GM19372 (cell line): ENCODE data around the gene AMOT.
A peak's percentile ranks its signal among the peaks of the same experiment; 100 is the strongest.
"Not testable (repeated sequence)": the region's sequence is repeated elsewhere in the genome, so short reads cannot be mapped to it uniquely, and the experiment has no call there.

Experiments
- ATAC-seq: cut with Tn5 transposase; IDR thresholded peaks from one replicate; pipeline ENCODE4 v1.9.1; 2021; ENCODE audit warnings: mild to moderate bottlenecking, low read depth, moderate library complexity; ENCODE audit not compliant: unreplicated experiment

AMOT gene, protein sequence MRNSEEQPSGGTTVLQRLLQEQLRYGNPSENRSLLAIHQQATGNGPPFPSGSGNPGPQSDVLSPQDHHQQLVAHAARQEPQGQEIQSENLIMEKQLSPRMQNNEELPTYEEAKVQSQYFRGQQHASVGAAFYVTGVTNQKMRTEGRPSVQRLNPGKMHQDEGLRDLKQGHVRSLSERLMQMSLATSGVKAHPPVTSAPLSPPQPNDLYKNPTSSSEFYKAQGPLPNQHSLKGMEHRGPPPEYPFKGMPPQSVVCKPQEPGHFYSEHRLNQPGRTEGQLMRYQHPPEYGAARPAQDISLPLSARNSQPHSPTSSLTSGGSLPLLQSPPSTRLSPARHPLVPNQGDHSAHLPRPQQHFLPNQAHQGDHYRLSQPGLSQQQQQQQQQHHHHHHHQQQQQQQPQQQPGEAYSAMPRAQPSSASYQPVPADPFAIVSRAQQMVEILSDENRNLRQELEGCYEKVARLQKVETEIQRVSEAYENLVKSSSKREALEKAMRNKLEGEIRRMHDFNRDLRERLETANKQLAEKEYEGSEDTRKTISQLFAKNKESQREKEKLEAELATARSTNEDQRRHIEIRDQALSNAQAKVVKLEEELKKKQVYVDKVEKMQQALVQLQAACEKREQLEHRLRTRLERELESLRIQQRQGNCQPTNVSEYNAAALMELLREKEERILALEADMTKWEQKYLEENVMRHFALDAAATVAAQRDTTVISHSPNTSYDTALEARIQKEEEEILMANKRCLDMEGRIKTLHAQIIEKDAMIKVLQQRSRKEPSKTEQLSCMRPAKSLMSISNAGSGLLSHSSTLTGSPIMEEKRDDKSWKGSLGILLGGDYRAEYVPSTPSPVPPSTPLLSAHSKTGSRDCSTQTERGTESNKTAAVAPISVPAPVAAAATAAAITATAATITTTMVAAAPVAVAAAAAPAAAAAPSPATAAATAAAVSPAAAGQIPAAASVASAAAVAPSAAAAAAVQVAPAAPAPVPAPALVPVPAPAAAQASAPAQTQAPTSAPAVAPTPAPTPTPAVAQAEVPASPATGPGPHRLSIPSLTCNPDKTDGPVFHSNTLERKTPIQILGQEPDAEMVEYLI

GRCh38 chrX:112840382-112841113 lies at the start of gene AMOT:
Gene AMOT (minus strand): TSS chrX:112840831. CDS start chrX:112823126, 17,705 bp downstream.
- ATAC-seq, result peak; percentile 67

DNA sequence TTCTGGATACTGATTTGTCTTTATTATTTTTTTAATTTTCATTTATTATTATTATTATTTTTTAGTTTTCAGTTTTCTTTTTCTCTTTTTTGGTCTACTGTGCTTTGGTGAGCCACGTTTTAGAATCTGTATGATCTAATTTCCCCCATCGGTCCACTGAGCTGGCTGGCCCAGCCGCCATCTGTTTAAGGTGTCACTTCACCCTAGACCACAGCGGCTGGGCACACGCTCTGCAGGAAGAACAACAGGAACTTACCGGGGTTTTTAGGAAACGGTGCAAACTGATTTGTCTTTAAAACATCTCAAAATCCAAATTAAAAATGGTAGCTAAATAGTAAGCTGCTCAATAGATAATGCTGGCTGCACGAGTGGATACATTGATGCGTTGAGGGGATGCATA lies 48.8 kb upstream of the AMOT start:
- no peak for ATAC-seq

- ATAC-seq, result no peak
These were observed 48.3 kb upstream of the AMOT start for GRCh38 chrX:112888916-112889315.

DNA sequence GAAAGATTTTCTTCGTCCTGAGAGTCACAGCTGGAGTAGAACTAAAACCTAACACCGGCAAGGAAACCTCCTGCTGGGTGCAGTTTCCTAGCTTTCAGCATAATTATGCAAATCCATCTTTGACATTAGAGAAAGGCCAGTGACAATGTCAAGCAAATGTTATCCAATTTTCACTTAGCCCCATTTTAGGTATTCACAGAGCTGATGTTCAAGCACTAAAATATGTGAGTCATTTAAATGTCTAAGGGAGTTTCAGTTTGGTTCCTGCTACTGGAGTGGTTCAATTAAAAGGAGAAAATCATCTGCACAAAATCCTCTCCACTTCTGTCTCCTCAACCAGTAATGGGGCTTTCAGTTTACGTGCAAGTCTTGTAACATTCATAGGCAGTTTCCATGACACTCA lies 37.1 kb upstream of the AMOT start:
- ATAC-seq, result no peak

GRCh38 chrX:112874614-112875013 lies 34.0 kb upstream of the AMOT start:
- ATAC-seq, result no peak

DNA sequence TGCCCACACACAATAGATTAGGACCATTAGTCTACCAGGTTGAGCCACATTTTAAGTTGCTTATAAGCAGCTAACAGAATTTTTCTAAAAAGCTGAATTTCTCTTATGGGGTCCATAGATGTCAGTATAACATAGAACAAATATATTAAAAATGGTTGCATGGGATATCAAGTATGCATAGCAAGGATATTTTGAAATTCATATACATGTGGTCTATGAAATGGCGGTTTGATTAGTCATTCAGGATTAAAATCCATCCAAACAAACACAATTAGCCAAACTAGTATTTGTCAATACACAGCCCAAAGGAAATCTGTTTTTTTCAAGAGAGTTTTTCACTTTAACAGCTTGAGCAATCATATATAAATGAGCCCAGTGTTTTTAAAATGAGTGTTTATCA lies 33.5 kb upstream of the AMOT start:
- ATAC-seq, result no peak

DNA sequence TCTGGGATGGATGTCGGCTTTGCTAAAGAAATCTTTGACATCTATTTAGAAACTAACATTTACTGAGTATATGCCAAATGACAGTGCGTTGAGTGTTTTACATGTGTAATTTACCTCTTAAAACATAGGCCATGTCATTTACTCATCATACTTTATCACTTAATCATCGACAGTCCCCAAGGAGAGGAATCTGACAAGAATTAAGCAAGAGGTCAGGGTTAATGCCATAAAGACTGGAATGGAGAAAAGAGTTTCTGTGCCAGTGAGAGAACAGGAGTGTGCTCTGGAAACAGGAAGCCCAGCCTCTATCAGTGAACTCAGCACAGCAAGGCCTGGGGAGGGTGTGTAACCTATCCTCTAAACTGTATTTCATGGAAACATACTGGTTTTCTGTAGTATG lies 28.0 kb upstream of the AMOT start:
- no peak for ATAC-seq

GRCh38 chrX:112867570-112867969 lies 26.9 kb upstream of the AMOT start:
- ATAC-seq, result no peak

DNA sequence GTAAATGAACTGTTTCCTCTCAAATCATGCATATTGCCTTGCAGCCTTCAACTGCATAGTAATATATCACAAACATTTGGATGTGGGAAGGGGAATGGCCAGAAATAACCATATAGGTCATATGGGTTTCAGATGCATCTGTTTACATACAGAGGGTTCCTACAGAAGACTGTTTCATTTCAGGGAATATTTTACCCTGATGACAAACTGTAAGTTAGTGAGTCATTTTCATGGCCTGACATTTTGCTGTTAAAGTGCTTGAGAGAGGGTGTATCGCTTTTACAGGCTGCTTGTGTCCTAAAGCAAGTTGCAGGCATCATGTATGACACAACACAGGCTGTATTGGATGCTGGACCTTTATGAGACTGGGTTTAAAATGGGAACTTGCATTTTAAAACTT lies 25.5 kb upstream of the AMOT start:
- no peak for ATAC-seq

- ATAC-seq, result no peak
These were observed 24.9 kb upstream of the AMOT start for GRCh38 chrX:112865464-112866025.

DNA sequence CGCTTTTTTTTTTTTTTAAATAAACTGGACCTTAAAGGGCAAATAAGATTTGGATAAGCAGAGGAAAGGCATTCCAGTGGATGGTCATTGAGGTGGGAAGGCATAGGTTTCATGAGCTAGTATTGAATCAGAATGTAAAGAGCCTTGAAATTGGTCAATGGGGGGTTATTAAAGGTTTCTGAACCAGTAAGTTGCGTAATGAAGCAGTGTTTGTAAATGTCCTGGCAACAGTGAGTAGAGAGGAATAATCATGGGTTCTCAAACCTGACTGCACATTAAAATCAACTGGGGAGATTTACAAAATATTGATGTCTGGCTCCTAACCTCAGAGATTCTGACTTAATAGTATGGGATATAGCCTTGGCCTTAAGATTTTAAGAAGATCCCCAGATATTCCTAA lies 23.2 kb upstream of the AMOT start:
- ATAC-seq, result no peak

- no peak for ATAC-seq
These were observed 16.8 kb upstream of the AMOT start for GRCh38 chrX:112857478-112857878.

GRCh38 chrX:112854901-112855300 lies 14.3 kb upstream of the AMOT start:
- not testable (repeated sequence) for ATAC-seq

- ATAC-seq, result no peak
These were observed 12.2 kb upstream of the AMOT start for GRCh38 chrX:112852851-112853250.

- peak; percentile 48 for ATAC-seq
These were observed 11.2 kb upstream of the AMOT start for GRCh38 chrX:112851806-112852205.

- peak; percentile 83 for ATAC-seq
These were observed 10.6 kb upstream of the AMOT start for GRCh38 chrX:112851161-112851779.

DNA sequence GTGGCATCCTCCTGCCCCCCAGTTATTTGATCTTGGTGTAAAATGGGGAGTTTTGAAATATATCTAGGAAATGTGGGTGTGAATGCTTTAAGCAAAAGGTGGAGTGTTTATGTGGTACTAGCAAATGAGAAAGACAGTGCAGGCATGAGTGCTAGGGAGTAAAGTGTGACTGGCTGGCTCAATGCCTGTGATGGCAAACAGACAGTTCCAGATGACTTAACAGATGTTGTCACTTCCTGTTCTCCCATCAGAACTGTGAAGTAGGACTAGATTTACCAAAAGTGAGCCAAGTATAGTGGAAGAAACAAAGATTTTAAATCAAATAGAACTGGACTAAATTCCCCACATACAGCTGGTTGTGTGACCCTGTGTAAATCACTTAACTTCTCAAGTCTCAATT lies 8.4 kb upstream of the AMOT start:
- no peak for ATAC-seq

GRCh38 chrX:112846782-112847181 lies 6.2 kb upstream of the AMOT start:
- ATAC-seq, result no peak

GRCh38 chrX:112846187-112846586 lies 5.6 kb upstream of the AMOT start:
- ATAC-seq, result no peak

DNA sequence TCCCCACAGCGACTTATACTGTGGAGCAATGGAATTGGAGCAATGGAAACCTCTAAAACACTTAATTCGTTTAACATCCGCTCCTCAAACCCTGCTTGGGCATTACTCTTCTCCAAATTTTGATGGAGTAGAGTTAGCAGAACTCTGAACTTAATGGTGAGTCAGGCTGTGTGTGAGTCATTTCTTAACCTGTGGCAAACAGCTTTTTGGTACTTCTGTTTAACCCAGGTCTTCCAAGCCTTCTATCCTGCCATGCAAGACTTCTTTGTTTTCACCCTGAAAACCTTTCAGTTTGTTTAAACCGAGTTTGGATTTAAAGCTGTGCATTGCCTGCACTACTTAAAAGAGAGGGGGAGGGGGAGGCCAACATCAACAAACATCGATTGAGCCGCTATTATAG lies 3.6 kb upstream of the AMOT start:
- no peak for ATAC-seq
